ENCODE data around the gene VAV2.

GRCh38 chr9:133880851-133881661 lies 111.1 kb downstream of the VAV2 start:
- TF ChIP-seq CTCF (IDR thresholded peaks at IDR 0.05) (no peak), POLR2A (IDR thresholded peaks at IDR 0.05) (no peak)

All from uterus (tissue), 2 donors.